Astrocyte (in vitro differentiated cells and primary cell): Measurements from ENCODE around the gene RPL10. TPM values are rescaled to one million over a fixed set of nuclear protein-coding genes. Genes with fewer than 3 reads are reported as not detected.

Experiments used
- DNase-seq: peaks from one replicate; pipeline ENCODE4 v3.0.0-alpha.2; 2010; ENCODE audit warnings: low read depth
- FAIRE-seq: peaks from 2 replicates; lab custom pipeline; 2011; peaks lifted over from hg19 to GRCh38; lab: Jason Lieb, UNC
- H2AFZ ChIP-seq: 2 replicates; pipeline ENCODE4 v1.6.0; 2012; ENCODE audit warnings: low read depth, low read length, inconsistent platforms
- H3K27ac ChIP-seq: 2 replicates; pipeline ENCODE4 v1.5.1; 2011; ENCODE audit warnings: low read depth, low read length, inconsistent platforms
- H3K27me3 ChIP-seq: 2 replicates; pipeline ENCODE4 v1.6.0; 2011; ENCODE audit warnings: low read length, inconsistent platforms; ENCODE audit not compliant: insufficient read depth
- H3K36me3 ChIP-seq: 2 replicates; pipeline ENCODE4 v1.5.1; 2011; ENCODE audit warnings: low read length, inconsistent platforms; ENCODE audit not compliant: insufficient read depth
- H3K4me1 ChIP-seq: 2 replicates; pipeline ENCODE4 v1.5.1; 2011; ENCODE audit warnings: low read length, inconsistent platforms; ENCODE audit not compliant: insufficient read depth
- H3K4me2 ChIP-seq: 2 replicates; pipeline ENCODE4 v1.6.0; 2012; ENCODE audit warnings: low read length, inconsistent platforms
- H3K4me3 ChIP-seq: 2 replicates; pipeline ENCODE4 v1.5.1; 2011; ENCODE audit warnings: low read depth, mild to moderate bottlenecking, low read length, inconsistent platforms; ENCODE audit not compliant: insufficient read depth
- H3K79me2 ChIP-seq: 2 replicates; pipeline ENCODE4 v1.6.0; 2012; ENCODE audit warnings: mild to moderate bottlenecking, low read length, inconsistent platforms; ENCODE audit not compliant: insufficient read depth
- H3K9ac ChIP-seq: 2 replicates; pipeline ENCODE4 v1.6.0; 2012; ENCODE audit warnings: mild to moderate bottlenecking, low read length, inconsistent platforms
- H3K9me3 ChIP-seq: 2 replicates; pipeline ENCODE4 v1.5.1; 2012; ENCODE audit warnings: low read depth, mild to moderate bottlenecking, low read length, inconsistent platforms; ENCODE audit not compliant: insufficient read depth
- H4K20me1 ChIP-seq: 2 replicates; pipeline ENCODE4 v1.6.0; 2012; ENCODE audit warnings: low read length, inconsistent platforms; ENCODE audit not compliant: insufficient read depth
- H3K27ac Mint-ChIP-seq: one replicate; pipeline ENCODE4 v1.8.0; 2021; ENCODE audit warnings: mild to moderate bottlenecking, mixed read lengths; ENCODE audit not compliant: unreplicated experiment
- H3K27me3 Mint-ChIP-seq: one replicate; pipeline ENCODE4 v1.8.0; 2021; ENCODE audit warnings: low read depth, mixed read lengths; ENCODE audit not compliant: unreplicated experiment
- H3K36me3 Mint-ChIP-seq: one replicate; pipeline ENCODE4 v1.8.0; 2021; ENCODE audit warnings: low read depth, mixed read lengths; ENCODE audit not compliant: unreplicated experiment
- H3K4me1 Mint-ChIP-seq: one replicate; pipeline ENCODE4 v1.8.0; 2021; ENCODE audit warnings: low read depth, mixed read lengths; ENCODE audit not compliant: unreplicated experiment
- H3K4me3 Mint-ChIP-seq: one replicate; pipeline ENCODE4 v1.8.0; 2021; ENCODE audit warnings: mild to moderate bottlenecking, moderate library complexity, mixed read lengths; ENCODE audit not compliant: unreplicated experiment
- H3K9me3 Mint-ChIP-seq: one replicate; pipeline ENCODE4 v1.8.0; 2021; ENCODE audit warnings: mild to moderate bottlenecking, mixed read lengths; ENCODE audit not compliant: unreplicated experiment
- CTCF ChIP-seq: IDR thresholded peaks from 2 replicates; pipeline ENCODE4 v1.5.1; 2011; ENCODE audit warnings: low read depth, mild to moderate bottlenecking, inconsistent platforms, low read length, moderate library complexity; ENCODE audit not compliant: insufficient read depth
- EZH2 ChIP-seq: IDR thresholded peaks from 2 replicates; pipeline ENCODE4 v1.6.1; 2012; ENCODE audit warnings: mild to moderate bottlenecking, low read length, inconsistent platforms; ENCODE audit not compliant: insufficient read depth
- total RNA-seq: library from RNA; stranded (reverse); gene quantifications from 2 replicates; pipeline ENCODE4 v1.2.1, GENCODE V29; 2021

Gene RPL10
- total RNA-seq, 1 donor from 2014 or later: 1,967 TPM

- no peaks in the 10 kb centered on the region for H3K27me3 ChIP-seq
Observed at GRCh38 chrX:154380153-154380552, 18.0 kb upstream of the RPL10 start.

GRCh38 chrX:154380787-154381186, 17.4 kb upstream of the RPL10 start:
- Histone ChIP-seq H3K36me3 (no peaks in the 10 kb centered on the region), H3K9ac (peak overlapping the region; percentile 98), H3K27ac (no peak overlapping the region), H3K4me2 (peak overlapping the region; percentile 93), H3K4me3 (peak overlapping the region; percentile 69), H2AFZ (no peak overlapping the region), H4K20me1 (peaks cover 24% of the 10 kb centered on the region), H3K27me3 (no peaks in the 10 kb centered on the region), H3K79me2 (peaks cover 28% of the 10 kb centered on the region), H3K9me3 (no peaks in the 10 kb centered on the region), H3K4me1 (peaks cover 12% of the 10 kb centered on the region)
- peak overlapping the region; percentile 26 for H3K27ac Mint-ChIP-seq
- no peak for DNase-seq
- peak overlapping the region; percentile 92 for H3K4me3 Mint-ChIP-seq
- FAIRE-seq: no peak
- no peak for TF ChIP-seq CTCF
- TF ChIP-seq EZH2: no peak
- H3K4me1 Mint-ChIP-seq: peaks cover 7% of the 10 kb centered on the region
- H3K36me3 Mint-ChIP-seq: no peaks in the 10 kb centered on the region
- no peaks in the 10 kb centered on the region for H3K27me3 Mint-ChIP-seq
- H3K9me3 Mint-ChIP-seq: no peaks in the 10 kb centered on the region

More at GRCh38 chrX:154380153-154380552, 18.0 kb upstream of the RPL10 start:
- Mint-ChIP-seq H3K27ac (peak overlapping the region; percentile 98), H3K4me1 (peaks cover 7% of the 10 kb centered on the region), H3K27me3 (no peaks in the 10 kb centered on the region), H3K9me3 (no peaks in the 10 kb centered on the region), H3K4me3 (peak overlapping the region; percentile 92), H3K36me3 (no peaks in the 10 kb centered on the region)
- Histone ChIP-seq H3K4me3 (peak overlapping the region; percentile 69), H3K36me3 (no peaks in the 10 kb centered on the region), H3K4me2 (peak overlapping the region; percentile 93), H3K4me1 (peaks cover 13% of the 10 kb centered on the region), H2AFZ (no peak overlapping the region), H4K20me1 (peaks cover 24% of the 10 kb centered on the region), H3K9me3 (no peaks in the 10 kb centered on the region), H3K79me2 (peaks cover 31% of the 10 kb centered on the region), H3K9ac (peak overlapping the region; percentile 98), H3K27ac (peak overlapping the region; percentile 92)
- TF ChIP-seq CTCF (no peak), EZH2 (no peak)
- no peak for DNase-seq
- FAIRE-seq: no peak

- Histone ChIP-seq H3K79me2 (peaks cover 28% of the 10 kb centered on the region), H3K4me2 (no peak overlapping the region), H3K27me3 (no peaks in the 10 kb centered on the region), H3K4me3 (no peak overlapping the region), H4K20me1 (peaks cover 24% of the 10 kb centered on the region), H3K9me3 (no peaks in the 10 kb centered on the region), H2AFZ (no peak overlapping the region), H3K27ac (no peak overlapping the region), H3K9ac (no peak overlapping the region), H3K4me1 (peaks cover 12% of the 10 kb centered on the region), H3K36me3 (no peaks in the 10 kb centered on the region)
- H3K4me1 Mint-ChIP-seq: peaks cover 7% of the 10 kb centered on the region
- no peak for DNase-seq
- no peaks in the 10 kb centered on the region for H3K36me3 Mint-ChIP-seq
- no peak for FAIRE-seq
- H3K9me3 Mint-ChIP-seq: no peaks in the 10 kb centered on the region
- H3K27me3 Mint-ChIP-seq: no peaks in the 10 kb centered on the region
- no peak overlapping the region for H3K27ac Mint-ChIP-seq
- TF ChIP-seq CTCF: no peak
- TF ChIP-seq EZH2: no peak
- H3K4me3 Mint-ChIP-seq: no peak overlapping the region
Observed at GRCh38 chrX:154381271-154381670, 16.9 kb upstream of the RPL10 start.
